IMR-90 (cell line): ENCODE results near the gene MICAL3.

Experiments
- CTCF ChIP-seq: conservative IDR thresholded peaks from 2 replicates; pipeline ENCODE4 v1.5.1; 2012; ENCODE audit warnings: mild to moderate bottlenecking, low read depth, low read length, improper control_type of control experiment
- MAFK ChIP-seq: IDR thresholded peaks from 2 replicates; pipeline ENCODE4 v1.6.1; 2012; ENCODE audit warnings: low read depth, low read length, improper control_type of control experiment
- POLR2A ChIP-seq: IDR thresholded peaks from 2 replicates; pipeline ENCODE4 v1.6.1; 2012; ENCODE audit warnings: mild to moderate bottlenecking, low read depth, low read length
- RCOR1 ChIP-seq: IDR thresholded peaks from 2 replicates; pipeline ENCODE4 v1.6.1; 2012; ENCODE audit warnings: mild to moderate bottlenecking, low read length, improper control_type of control experiment; ENCODE audit not compliant: insufficient replicate concordance
- USF2 ChIP-seq: fragments of 150-350 bp; IDR thresholded peaks from 2 replicates; pipeline ENCODE4 v1.6.1; 2017; ENCODE audit warnings: mild to moderate bottlenecking, antibody characterized with exemption, low read length, low read depth

GRCh38 chr22:17946662-17947367 lies 77.5 kb downstream of the MICAL3 start:
- no peak for TF ChIP-seq CTCF
- no peak for TF ChIP-seq MAFK
- no peak for TF ChIP-seq POLR2A
- TF ChIP-seq USF2 = no peak
- TF ChIP-seq RCOR1 = no peak
